ENCODE results near the gene TRIP10. TPM values are rescaled to one million over a fixed set of nuclear protein-coding genes. Genes with fewer than 3 reads are reported as not detected.

The TRIP10 gene
- total RNA-seq, 2 donors from 2014 or later: 111 to 116 TPM

GRCh38 chr19:6737284-6737872 is 2.1 kb upstream of the TRIP10 start, which contains the start of gene GPR108:
TSS of gene GPR108 (minus strand) at chr19:6737580. CDS start at chr19:6737576, 4 bp downstream.
- Mint-ChIP-seq H3K4me3 (peak within 1 kb of the TSS; percentile 90), H3K4me1 (peaks cover 34% of the 10 kb centered on the region), H3K9me3 (no peaks in the 10 kb centered on the region), H3K27me3 (ENCODE audit: insufficient read depth) (no peaks in the 10 kb centered on the region), H3K36me3 (ENCODE audit: low read depth) (peaks cover 23% of the 10 kb centered on the region), H3K27ac (peak within 1 kb of the TSS; percentile 98)
- no peak for TF ChIP-seq CTCF (conservative IDR thresholded peaks at IDR 0.05)
- Histone ChIP-seq H3K36me3 (ENCODE audit: control insufficient read depth, insufficient read depth, low read length) (peaks cover 27% of the 10 kb centered on the region), H3K27me3 (ENCODE audit: control insufficient read depth, insufficient read depth, low read length, poor library complexity, severe bottlenecking) (no peaks in the 10 kb centered on the region), H3K9me3 (ENCODE audit: control insufficient read depth, low read length) (no peaks in the 10 kb centered on the region), H3K9ac (ENCODE audit: extremely low read depth, low read length, poor library complexity, severe bottlenecking) (peak within 1 kb of the TSS; percentile 97), H3K4me1 (ENCODE audit: control insufficient read depth, insufficient read depth, low read length) (no peaks in the 10 kb centered on the region), H3K4me3 (ENCODE audit: low read length) (peak within 1 kb of the TSS; percentile 89), H3K27ac (ENCODE audit: low read depth, low read length) (peak within 1 kb of the TSS; percentile 99)
- 0% methylated on average over 11 to 55 of the region's 55 CpGs for WGBS, 2 experiments (ENCODE audit: insufficient coverage in 1 of 2, insufficient read length in 1 of 2)
- peak; percentile 100 for DNase-seq

GRCh38 chr19:6737873-6738786 is 1.4 kb upstream of the TRIP10 start:
- Histone ChIP-seq H3K9me3 (ENCODE audit: control insufficient read depth, low read length) (no peaks in the 10 kb centered on the region), H3K27ac (ENCODE audit: low read depth, low read length) (peak overlapping the region; percentile 68), H3K36me3 (ENCODE audit: control insufficient read depth, insufficient read depth, low read length) (peaks cover 25% of the 10 kb centered on the region), H3K4me1 (ENCODE audit: control insufficient read depth, insufficient read depth, low read length) (peaks cover 3% of the 10 kb centered on the region), H3K27me3 (ENCODE audit: control insufficient read depth, insufficient read depth, low read length, poor library complexity, severe bottlenecking) (no peaks in the 10 kb centered on the region), H3K9ac (ENCODE audit: extremely low read depth, low read length, poor library complexity, severe bottlenecking) (peak overlapping the region; percentile 97), H3K4me3 (ENCODE audit: low read length) (peak overlapping the region; percentile 89)
- no peaks in the 10 kb centered on the region for H3K27me3 Mint-ChIP-seq (ENCODE audit: insufficient read depth)
- H3K4me1 Mint-ChIP-seq: peaks cover 40% of the 10 kb centered on the region
- peak; percentile 82 for TF ChIP-seq CTCF (conservative IDR thresholded peaks at IDR 0.05)
- peak overlapping the region; percentile 98 for H3K27ac Mint-ChIP-seq
- no peak for DNase-seq
- 18 to 32% methylated on average over 10 to 13 of the region's 13 CpGs for WGBS, 2 experiments (ENCODE audit: insufficient coverage in 1 of 2, insufficient read length in 1 of 2)
- peaks cover 25% of the 10 kb centered on the region for H3K36me3 Mint-ChIP-seq (ENCODE audit: low read depth)
- H3K4me3 Mint-ChIP-seq: peak overlapping the region; percentile 90
- no peaks in the 10 kb centered on the region for H3K9me3 Mint-ChIP-seq

GRCh38 chr19:6738787-6739389 is 592 bp upstream of the TRIP10 start:
- Histone ChIP-seq H3K4me1 (ENCODE audit: control insufficient read depth, insufficient read depth, low read length) (peaks cover 3% of the 10 kb centered on the region), H3K9ac (ENCODE audit: extremely low read depth, low read length, poor library complexity, severe bottlenecking) (peak overlapping the region; percentile 97), H3K4me3 (ENCODE audit: low read length) (peak overlapping the region; percentile 89), H3K27ac (ENCODE audit: low read depth, low read length) (peak overlapping the region; percentile 68), H3K9me3 (ENCODE audit: control insufficient read depth, low read length) (no peaks in the 10 kb centered on the region), H3K36me3 (ENCODE audit: control insufficient read depth, insufficient read depth, low read length) (peaks cover 29% of the 10 kb centered on the region), H3K27me3 (ENCODE audit: control insufficient read depth, insufficient read depth, low read length, poor library complexity, severe bottlenecking) (no peaks in the 10 kb centered on the region)
- Mint-ChIP-seq H3K4me3 (peak overlapping the region; percentile 90), H3K27me3 (ENCODE audit: insufficient read depth) (no peaks in the 10 kb centered on the region), H3K9me3 (no peaks in the 10 kb centered on the region), H3K4me1 (peaks cover 46% of the 10 kb centered on the region), H3K36me3 (ENCODE audit: low read depth) (peaks cover 27% of the 10 kb centered on the region), H3K27ac (peak overlapping the region; percentile 98)
- 12 to 22% methylated on average over 15 to 24 of the region's 24 CpGs for whole genome bisulfite sequencing, 2 experiments (ENCODE audit: insufficient coverage in 1 of 2, insufficient read length in 1 of 2)
- peak; percentile 96 for DNase-seq
- peak; percentile 6 for TF ChIP-seq CTCF (conservative IDR thresholded peaks at IDR 0.05)

Data from endodermal cell (in vitro differentiated cells).